Erythroblast (primary cell): ENCODE data around the gene TBX1.

Experiments used
- GATA1 ChIP-seq: IDR thresholded peaks from 2 replicates; pipeline ENCODE4 v1.6.1; 2011; ENCODE audit warnings: low read depth, mild to moderate bottlenecking, control low read depth, low read length, moderate library complexity
- POLR2A ChIP-seq: IDR thresholded peaks from 2 replicates; pipeline ENCODE4 v1.6.1; 2011; ENCODE audit warnings: mild to moderate bottlenecking, low read length

GRCh38 chr22:19756288-19757128 is 4.1 kb upstream of the TBX1 start:
- TF ChIP-seq POLR2A (no peak), GATA1 (no peak)
